T-helper 1 cell treated with Interleukin-12 subunit alpha and Interleukin-12 subunit beta and Interleukin-4 antibody, amounts not matched to agents 30 ng/mL and 1 ng/mL, for 36 hours (primary cell): ENCODE measurements around the gene COL13A1. TPM values are rescaled to one million over a fixed set of nuclear protein-coding genes. Genes with fewer than 3 reads are reported as not detected.

Experiments used
- intact Hi-C: fragments of 100-400 bp; cut with micrococcal nuclease; formaldehyde crosslinking; loops from one replicate; pipeline ENCODE4 v1.15.1; 2024
- total RNA-seq: library from RNA; stranded (reverse); gene quantifications from 2 replicates; pipeline ENCODE4 v1.2.3, GENCODE V29; 2022

COL13A1 gene
- total RNA-seq, 1 donor from 2014 or later = not detected

- intact Hi-C loops = no loop called here
Measured at GRCh38 chr10:69904533-69904932, 102.8 kb downstream of the COL13A1 start.

GRCh38 chr10:69906425-69906824 is 104.7 kb downstream of the COL13A1 start:
- intact Hi-C loops = no loop called here

DNA sequence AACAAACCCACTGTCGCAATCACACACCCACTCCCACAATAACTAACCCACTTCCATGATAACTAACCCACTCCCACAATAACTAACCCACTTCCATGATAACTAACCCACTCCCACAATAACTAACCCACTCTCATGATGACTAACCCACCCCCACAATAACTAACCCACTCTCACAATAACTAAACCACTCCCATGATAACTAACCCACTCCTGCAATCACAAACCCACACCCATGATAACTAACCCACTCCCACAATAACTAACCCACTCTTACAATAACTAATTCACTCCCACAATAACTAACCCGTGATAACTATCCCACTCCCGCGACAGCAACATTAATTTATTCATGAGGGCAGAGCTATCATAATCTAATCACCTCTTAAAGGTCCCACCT is 105.8 kb downstream of the COL13A1 start:
- intact Hi-C loops = no loop called here

DNA sequence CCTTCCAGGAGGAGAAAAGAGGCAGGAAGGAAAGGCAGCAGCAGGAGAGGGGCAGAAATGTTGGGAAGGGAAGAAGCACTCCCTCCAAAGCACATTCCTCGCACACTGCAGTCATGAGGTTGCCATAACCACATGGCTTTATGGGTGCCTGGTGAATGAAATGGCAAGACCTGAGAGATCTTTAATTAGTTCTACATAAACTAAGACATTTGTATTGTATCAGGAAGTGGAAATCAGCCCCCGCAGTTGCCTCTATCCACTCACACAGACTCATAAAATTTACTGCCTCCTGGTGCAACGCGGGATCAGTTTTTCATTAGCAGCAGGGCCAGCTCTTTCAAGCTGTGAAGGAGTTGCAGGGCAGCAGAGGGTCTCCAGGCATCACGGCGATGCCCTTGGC is 106.4 kb downstream of the COL13A1 start:
- intact Hi-C loops = no loop called here

DNA sequence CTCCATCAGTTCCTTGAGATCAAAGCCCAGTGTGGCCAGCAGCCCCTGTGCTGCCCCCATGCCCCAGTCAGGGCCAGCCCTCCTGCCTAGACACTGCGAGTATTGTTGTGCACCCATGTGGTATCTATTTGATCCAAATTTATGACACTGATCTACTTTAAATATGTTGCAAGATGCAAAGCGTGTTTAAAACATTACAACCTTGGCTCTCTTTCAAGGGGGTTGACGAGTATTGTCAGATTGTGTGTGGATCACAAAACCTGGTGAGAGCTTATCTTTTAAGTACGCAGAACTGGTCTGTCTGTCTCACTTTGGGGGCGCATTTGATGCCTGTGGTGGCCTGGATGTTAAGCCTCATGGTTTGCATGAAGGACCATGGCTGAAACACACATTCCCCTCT is 108.9 kb downstream of the COL13A1 start:
- intact Hi-C loops = loop anchor here (5.0 kb wide), 1 partner anchor 213 kb away; no protein-coding TSS in a partner anchor

- intact Hi-C loops = loop anchor here (5.0 kb wide), 1 partner anchor 215 kb away; no protein-coding TSS in a partner anchor
Measured at GRCh38 chr10:69911613-69912528, 110.2 kb downstream of the COL13A1 start.

GRCh38 chr10:69912589-69912988 is 110.9 kb downstream of the COL13A1 start:
- intact Hi-C loops = loop anchor here (5.0 kb wide), 1 partner anchor 215 kb away; no protein-coding TSS in a partner anchor

GRCh38 chr10:69913606-69914382 is 112.1 kb downstream of the COL13A1 start:
- intact Hi-C loops = loop anchor here (1.0 to 5.0 kb wide), 4 partner anchors 127 to 398 kb away; no protein-coding TSS in a partner anchor

- intact Hi-C loops = loop anchor here (1.0 to 5.0 kb wide), 4 partner anchors 128 to 399 kb away; no protein-coding TSS in a partner anchor
Measured at GRCh38 chr10:69914398-69915214, 112.9 kb downstream of the COL13A1 start.

- intact Hi-C loops = no loop called here
Measured at GRCh38 chr10:69915215-69915560, 113.5 kb downstream of the COL13A1 start.

GRCh38 chr10:69916118-69916517 is 114.4 kb downstream of the COL13A1 start:
- intact Hi-C loops = no loop called here

DNA sequence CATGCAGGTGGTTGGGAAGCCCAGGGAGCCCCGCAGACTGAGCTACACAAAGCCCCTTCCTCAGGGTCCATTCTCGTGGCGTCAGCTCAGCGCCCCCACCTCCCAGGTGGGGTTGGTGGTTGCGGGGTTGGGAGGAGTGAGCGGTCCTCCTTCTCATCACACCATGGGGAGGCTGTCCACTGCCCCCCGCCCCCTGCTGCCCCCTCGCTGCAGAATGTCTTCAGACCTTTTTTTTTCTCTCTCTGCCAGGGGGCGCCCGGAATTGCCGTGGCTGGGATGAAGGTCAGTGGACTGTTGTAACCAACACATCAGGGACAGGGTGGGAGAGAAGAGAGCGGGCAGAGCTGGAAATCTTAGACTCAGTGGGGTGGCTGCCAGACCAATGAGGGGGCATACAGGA is 116.3 kb downstream of the COL13A1 start:
- intact Hi-C loops = no loop called here

- intact Hi-C loops = no loop called here
Measured at GRCh38 chr10:69919250-69919649, 117.5 kb downstream of the COL13A1 start.

- intact Hi-C loops = no loop called here
Measured at GRCh38 chr10:69925111-69925510, 123.4 kb downstream of the COL13A1 start.

DNA sequence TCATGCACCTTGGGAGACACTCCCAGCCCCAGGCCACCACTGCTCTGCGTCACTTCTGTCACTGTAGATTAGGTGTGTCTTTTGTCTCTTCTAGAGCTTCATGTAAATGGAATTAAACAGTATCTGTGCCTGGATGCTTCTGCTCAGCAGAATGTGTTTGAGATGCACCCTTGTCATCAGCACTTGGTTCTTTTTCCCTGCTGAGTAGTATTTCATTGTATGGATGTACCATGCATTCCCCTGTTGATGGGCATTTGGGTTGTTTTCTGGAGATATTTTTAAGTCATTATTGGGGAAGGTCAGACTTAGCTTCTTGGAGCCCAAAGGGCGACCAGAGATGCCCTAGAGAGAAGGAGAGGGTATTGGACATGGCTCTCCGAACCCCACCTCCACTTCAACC is 126.6 kb downstream of the COL13A1 start:
- intact Hi-C loops = no loop called here

DNA sequence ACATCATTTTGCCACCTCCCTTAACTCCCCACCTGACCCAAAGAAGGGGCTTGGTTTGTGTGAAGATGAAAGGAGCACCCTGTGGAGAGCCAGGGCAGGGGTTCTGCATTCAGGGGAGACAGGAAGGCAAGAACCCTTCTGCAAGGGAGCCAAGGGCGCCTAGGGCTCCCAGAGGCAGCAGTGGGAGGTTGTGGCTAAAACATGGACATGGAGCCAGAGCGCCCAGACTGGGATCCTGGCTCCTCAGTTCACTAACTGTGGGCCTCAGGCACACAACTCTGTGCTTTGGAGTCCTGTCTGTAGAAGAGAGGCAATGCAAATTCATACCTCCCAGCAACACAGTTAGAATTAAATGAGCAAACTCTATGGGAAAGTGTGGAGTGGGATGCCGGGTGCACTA is 127.9 kb downstream of the COL13A1 start:
- intact Hi-C loops = no loop called here

DNA sequence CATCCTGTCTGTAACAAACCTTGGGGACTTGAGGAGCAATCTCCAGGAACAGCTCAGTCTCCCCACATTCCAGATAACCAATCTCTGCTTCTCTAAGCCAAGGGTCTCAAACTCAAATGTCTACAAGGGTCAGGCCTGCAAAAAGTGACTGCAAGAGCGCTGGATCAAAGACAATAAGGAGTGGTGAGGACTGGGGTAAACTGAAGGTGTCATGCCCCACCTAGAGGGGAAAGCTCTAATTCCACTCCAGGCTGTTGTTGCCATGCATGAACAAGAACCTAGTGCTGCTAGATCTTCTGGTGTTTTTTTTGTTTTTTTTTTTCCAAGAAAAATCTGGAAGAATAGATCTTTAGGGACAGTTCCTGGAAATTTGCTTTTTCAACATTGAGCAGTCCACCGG is 133.1 kb downstream of the COL13A1 start:
- intact Hi-C loops = no loop called here

DNA sequence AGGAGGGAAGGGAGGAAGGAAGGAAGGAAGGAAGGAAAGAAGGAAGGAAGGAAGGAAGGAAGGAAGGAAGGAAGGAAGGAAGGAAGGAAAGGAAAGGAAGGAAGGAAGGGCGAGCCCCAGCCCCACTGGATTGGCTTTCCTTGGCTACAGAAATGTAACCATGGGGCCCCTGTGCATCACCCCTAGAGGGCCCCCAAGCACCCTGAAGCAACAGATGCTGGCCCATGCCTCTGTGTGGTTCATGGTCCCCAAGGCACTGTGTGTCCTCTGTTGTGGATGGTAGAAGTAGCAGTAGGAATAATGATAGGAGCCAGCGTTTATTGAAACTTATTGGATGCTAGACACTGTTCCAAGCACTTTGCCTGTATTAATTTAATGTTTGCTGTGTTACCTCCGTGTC is 134.4 kb downstream of the COL13A1 start:
- intact Hi-C loops = no loop called here

DNA sequence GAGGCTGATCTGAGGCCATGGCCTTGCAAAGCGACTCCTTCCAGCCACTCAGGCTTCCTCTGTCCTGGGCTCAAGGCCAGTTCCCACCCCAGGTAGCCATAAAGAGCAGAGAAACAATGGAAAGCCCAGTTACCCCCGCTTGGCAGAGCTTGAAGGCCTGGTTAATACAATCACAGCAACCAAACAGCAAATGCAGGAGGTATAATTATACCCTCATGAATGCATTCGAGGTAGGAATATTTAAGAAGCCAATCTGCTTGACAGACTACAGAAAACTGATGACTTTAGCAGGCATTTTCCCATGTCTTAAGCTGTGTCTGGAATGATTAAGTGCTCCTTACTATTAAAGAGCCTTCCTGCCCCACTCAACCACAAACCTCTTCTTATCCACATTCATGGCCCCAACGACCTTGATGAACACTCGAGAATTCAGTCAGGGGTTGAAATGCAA is 136.9 kb downstream of the COL13A1 start:
- intact Hi-C loops = no loop called here

- intact Hi-C loops = no loop called here
Measured at GRCh38 chr10:69939061-69939460, 137.4 kb downstream of the COL13A1 start.

DNA sequence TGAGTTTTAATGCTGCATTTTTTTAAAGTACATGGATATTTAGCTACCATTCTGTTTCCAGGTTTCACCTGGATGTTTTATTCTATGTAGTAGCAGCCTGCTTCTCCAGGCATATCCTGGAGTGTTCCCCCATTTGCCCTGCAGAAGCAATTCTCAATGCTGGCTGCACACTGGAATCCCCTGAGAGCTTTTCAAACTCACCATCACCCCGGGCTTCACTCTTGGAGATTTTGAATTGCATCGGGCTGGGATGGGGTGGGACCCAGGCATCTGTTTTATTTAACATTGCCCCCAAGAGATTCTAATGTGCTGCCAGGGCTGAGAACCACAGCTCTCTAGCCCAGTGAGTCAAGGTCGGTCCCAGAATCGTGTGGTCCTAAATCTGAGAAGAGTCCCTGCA is 137.8 kb downstream of the COL13A1 start:
- intact Hi-C loops = no loop called here
